GM19099 (cell line): ENCODE results near the gene AGPAT4.

Experiments used
- POLR2A ChIP-seq: IDR thresholded peaks from 3 replicates; pipeline ENCODE4 v1.6.1; 2011; ENCODE audit warnings: low read depth; ENCODE audit not compliant: insufficient read length; ENCODE audit errors: extremely low read depth

The AGPAT4 gene

DNA sequence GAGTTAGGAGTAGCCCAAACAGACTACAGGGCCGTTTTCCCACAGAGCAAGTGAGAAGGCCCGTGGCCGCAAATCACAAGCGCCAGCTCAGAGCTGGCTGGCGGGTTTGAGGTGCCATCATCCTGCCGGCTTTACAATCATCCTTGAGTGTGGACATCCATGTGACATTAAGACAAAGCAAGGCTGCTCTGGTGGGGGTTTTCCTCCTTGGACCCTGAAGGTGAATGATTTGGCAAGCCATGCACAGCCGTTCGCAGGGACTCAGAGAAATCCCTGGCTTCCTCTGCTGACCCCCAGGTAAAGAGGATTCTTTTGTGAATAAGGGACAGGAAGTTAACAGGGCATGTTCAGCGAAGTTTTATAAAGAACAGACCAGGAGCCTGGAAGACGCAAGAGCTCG, 137.2 kb downstream of the AGPAT4 start:
- TF ChIP-seq POLR2A, result no peak

DNA sequence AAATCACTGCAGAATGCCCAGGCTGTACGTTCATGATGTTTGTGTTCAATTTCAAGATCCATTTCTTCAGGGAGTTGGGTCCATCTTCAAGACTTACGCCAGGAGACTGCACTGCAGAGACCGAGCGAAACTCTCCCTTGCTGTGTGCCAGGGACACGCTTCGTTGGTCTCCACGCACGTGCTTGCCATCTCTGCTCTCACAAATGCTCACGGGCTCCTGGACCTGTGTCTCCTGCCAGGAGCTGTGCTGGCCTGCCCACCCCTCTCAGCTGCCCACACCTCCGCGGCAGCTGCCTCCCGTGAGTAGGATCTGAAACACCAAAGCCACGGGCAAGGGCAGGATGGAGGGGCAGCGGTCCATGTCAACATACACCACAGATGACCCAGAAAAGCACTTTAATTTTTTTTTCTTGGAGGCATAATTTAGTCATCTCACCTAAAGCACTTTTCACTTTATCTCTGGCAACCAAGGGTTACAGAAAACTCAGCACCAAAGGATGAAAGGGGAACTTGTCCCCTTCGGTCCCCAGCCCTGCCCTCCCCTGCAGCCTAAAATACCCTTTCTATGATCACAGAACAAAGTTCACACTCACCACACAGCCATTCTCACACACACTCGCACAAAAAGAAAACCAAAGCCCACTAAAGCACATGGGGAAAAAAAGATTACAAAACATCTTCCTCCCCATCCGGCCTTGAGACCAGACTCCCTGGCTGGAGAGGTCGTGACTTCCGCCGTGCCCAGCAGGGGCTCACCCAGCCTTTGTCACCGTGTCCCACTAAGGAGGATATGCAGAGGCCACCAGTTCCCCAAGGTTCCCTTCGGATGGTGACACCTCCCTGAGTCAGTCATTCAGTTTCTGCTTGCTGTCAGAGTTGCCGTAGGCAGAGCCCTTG, 137.9 kb downstream of the AGPAT4 start:
- TF ChIP-seq POLR2A, result no peak

DNA sequence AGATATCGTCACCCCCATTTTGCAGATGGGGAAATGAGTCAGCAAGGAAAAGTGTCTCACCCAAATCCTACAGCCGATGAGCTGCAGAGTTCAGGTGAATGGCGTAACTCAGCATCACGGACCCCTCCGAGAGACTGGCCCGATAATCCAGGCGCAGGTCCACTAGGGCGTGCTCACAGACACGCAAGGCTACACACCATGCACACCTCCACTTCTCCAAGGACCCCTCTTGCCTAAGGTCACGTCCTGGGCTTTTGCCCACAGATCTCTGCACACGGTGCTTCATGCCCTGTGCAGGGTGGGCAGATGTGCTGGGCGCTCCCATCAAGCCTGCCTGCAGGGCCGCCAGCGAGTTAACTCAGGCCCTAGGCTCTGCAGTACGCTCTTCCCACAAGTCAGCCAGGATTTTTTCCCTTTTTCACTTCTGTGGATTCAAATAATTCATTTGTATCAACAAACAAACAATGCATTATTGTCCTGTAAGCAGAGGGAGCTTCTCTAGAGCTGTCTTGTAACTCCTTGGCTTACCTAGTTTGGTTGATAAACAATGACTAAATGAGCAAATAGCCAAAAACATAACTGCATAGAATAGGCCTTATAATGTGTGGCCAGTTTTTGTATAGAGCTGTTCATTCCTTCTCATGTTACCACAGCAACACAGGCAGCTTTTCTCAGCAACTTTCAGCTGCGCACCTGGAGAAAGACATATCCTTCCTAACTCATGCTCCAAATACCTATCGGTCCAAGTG, 139.1 kb downstream of the AGPAT4 start:
- TF ChIP-seq POLR2A, result no peak

DNA sequence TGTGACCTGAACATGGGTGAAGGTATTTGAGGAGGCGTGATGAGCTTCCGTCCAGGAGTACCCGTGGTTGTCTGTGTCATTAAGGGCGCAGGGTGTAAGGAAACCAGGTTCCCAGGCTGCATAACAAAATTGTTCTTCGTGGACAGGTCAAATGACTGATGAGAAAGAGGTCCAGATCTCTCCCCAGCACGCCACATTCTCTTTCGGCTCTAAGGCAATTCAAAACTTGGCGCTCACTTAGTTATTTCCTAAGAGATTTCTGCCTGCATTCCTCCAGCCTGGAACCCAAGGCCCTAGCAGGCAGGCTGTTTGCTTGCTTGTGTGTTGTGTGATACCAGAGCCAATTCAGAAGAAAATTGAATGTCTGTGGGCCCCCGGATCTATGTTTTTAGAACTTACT, 139.9 kb downstream of the AGPAT4 start:
- TF ChIP-seq POLR2A, result no peak

DNA sequence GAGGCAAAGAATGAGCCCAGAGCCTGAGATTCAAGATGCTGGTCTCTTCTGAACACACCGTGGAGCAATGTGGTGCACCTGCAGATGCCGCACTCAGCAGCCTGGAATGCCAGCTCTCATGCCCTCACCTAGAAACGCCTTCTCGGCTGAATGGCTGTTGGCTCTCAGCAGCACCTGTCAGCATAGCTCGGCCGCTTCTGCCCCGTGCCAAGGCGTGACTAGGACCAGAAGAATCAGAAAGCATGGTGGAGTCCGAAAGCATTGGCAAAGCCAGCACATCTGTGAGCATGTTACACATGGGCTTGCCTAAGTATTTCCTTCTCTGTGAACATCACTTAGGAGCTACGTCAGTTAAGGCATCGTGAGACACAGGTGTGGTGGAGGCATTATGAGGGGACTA, 141.5 kb downstream of the AGPAT4 start:
- TF ChIP-seq POLR2A, result no peak

DNA sequence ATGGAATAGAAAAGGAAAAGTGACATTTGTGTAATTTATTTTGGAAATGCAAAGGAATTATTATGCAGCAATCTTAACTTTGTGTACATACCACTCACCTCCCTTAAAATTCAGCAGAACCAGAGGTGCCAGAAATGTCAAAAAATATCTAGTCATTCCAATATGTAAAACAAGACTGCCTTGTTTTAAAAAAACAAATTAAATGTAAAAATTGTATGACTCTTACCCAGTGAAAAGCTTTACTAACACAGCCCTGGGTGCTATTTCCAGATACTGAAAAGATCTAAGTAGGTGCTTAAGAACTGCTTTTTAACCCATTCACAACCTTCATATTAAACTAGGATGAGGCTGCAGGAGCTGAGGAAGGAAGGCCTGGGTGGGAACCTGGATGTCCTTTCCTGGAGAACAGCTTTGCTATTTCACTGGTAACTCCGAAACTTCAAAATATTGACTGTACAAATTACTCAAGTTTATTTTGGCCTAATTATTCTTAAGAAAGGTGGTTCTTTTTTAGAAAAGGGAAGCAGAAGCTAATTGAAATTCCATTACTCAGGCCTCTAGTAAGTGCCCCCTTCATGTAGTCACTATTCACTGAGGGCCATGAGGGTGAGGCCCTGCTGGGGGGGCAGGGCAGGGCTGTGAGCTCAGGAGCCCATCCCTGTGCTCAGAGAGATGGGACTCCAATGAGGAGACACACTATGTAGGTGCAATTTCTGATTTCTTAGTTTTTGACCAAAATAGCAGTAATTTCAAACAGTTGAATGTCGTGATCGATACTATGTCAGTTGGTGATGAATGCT, 142.7 kb downstream of the AGPAT4 start:
- no peak for TF ChIP-seq POLR2A

DNA sequence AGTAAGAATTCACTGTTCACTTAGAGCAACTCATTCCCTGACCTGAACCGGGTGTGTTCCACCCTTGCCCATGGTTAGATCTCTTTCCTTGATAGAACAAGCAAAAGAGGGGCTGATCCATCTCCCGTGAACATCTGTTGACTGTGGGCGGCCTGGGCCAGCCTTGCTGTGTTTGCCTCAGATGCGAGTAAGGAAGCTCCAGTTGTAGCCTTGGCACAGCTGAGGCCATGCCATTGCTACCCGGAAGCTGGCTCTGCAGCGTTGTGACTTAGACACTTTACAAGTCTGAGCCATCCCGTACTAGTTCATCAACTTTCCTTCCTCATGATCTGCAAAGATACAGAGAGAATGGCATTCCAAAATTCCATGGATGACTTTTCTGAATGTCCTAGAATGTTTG, 143.3 kb downstream of the AGPAT4 start:
- no peak for TF ChIP-seq POLR2A

DNA sequence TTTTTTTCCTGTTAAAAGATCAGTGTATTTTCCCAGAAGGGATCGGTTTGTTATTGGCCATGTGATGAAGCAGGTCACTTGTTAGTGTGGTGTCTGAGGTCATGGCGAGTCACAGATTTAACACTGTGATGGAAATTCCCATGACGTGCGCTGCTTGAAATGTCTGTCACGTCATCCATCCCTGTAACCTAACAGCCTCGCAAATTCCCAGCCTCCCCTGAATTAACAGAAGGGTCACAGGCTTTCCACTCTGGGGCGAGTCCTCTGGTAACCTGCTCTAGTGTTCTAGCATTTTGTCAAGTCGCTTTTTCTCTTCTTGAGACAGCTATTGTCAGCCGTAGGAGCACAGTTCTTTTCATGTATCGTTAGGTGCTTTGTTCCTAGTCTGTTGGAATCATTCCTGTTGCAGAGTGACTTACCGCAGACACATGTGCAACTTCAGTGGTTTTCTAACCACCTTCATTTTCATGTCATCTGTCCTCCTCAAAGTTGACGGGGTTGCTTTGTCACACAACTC, 145.1 kb downstream of the AGPAT4 start:
- no peak for TF ChIP-seq POLR2A

DNA sequence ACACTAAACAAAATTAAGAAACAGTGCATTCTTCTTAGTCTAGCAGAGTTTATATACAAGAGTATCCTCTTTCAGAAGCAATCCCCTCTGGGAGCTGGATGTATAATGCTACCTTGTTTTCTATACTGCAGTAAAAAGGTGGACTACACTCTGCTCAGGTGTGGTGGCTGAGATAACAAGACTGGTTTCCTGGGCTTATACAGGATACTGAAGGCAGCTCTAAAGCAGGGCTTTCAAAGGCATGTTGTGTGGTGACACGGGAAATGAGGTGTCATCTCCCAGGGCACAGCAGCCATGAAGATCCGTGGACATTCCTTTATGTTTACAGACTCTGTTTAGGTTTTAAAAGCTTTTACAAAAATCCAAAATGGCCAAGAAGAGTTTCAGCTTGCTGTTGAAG, 145.6 kb downstream of the AGPAT4 start:
- no peak for TF ChIP-seq POLR2A

DNA sequence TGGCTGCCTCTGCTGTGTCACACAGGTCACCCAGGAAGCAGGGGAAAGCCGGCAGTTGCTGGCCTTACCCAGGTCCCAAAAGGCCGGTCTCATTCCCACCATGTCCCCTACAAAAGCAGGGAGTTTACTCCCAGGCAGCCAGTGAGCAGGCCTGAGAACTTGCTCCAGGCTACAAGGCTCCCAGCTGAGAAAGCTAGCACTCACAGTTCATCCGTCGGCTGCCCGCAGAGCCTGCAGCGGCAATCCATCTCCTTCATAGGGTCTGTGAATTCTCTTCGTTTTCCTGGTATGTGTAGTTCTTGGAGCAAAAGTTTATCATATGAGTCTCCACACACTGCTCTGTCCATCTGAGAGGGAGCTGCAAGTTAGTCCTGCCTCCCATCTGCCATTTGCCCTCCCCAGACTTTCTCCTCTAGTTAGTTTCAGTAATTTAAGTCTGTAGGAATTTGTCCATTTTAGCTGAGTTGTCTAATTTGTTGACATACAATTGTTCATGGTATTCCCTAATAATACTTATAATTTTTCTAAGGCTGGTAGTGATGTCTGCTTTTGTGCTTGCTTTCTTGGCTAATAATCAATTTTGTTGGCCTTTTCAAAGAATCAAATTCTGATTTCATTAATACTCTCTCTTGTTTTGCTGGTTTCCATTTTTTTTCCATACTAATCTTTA, 146.7 kb downstream of the AGPAT4 start:
- TF ChIP-seq POLR2A, result no peak

DNA sequence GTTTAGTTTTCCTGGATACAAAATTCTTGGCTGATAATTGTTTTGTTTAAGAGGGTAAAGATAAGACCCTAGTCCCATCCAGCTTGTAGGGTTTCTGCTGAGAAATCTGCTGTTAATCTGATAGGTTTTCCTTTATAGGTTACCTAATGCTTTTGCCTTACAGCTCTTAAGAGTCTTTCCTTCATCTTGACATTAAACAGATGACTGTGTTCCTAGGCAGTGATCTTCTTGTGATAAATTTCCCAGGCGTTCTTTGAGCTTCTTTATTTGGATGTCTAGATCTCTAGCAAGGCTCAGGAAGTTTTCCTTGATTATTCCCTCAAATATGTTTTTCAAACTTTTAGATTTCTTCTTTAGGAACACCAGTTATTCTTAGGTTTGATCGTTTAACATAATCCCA, 148.3 kb downstream of the AGPAT4 start:
- TF ChIP-seq POLR2A, result no peak

DNA sequence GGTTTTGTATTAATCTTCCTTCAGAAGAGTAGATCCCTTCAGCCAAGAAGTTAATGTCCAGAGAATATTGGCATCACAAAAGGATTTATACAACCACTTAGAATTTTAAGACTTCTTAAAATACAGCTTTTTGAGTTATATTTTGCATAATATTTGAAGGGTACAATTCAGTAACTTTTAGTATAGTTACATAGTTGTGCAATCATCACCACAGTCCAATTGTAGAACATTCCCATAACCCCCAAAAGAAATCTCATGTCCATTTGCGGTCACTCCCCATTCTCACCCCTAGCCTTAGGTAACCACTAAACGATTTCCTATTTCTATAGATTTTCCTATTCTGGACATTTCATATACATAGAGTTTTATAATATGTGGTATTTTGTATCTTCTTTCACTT, 155.9 kb downstream of the AGPAT4 start:
- no peak for TF ChIP-seq POLR2A

DNA sequence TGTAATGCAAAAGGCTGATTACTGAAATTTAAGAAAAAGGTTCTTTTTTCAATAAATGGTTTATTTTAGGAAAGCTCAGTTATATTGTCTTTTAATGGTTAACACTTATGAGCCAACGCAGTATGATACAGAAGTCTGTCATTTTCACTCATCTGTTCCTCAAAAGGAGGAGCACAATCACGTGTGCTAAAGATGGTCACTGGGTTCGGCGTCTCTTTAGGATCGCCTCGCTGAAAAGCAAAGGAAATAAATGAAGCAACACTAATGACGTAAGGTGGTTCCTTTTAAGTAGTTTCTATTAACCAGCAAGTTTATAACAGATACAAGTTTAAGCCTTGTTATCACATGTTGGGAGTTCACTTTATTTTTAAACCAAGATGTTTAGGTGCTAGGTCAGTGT, 156.6 kb downstream of the AGPAT4 start:
- TF ChIP-seq POLR2A, result no peak

DNA sequence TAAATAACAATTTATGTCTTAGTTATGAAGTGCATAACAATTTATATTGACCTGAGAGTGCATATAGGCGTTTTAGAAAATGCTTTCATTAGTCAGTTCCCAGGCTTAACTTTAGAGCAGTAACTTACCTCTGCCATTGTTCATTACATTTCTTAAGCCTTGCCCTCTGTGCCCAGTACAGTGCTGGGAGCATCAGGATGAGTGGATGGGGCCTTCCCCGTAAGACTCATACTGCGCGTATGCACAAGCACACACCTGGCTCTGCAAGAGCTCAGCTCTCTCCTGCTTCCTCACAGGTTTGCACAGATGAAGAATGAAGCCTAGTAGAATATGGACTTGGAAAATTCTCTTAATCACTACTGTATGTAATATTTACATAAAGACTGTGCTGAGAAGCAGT, 157.3 kb downstream of the AGPAT4 start:
- no peak for TF ChIP-seq POLR2A

DNA sequence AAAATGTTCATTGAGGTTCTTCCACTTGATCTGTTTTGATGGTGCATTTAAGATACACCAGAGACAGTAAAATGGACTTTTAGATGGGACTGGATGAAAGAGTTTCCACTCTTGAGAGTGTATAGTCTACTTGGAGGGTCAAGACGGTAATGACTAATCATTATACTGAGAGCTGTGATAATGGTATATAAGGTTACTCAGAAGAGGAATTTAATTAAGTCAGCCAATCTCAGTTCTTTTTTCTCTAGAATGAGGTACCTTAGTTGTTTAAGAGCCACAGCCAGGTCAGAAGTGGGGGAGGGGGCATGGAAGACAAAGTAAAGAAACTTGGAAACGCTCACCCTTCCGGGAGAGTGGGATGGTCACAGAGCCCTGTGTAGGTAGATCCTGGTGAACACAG, 158.4 kb downstream of the AGPAT4 start:
- no peak for TF ChIP-seq POLR2A

DNA sequence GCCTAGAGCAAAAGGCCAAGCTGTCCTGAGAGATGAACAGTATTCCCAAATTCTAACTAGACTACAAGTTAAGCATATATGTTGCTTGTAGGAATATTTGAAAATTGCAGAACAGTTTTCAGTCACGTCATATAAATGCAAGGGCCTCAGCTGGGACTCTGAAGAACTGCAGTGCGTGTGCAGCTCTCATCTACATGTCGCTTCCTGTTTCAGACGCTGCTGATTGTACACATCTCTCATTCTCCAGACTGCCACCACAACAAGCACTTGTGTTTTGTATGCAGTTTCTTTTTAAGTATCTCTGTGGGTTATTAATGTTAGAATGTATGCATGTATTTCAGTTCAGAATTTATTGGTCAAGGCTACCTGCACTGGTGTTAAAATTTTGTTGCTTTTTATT, 162.6 kb downstream of the AGPAT4 start:
- TF ChIP-seq POLR2A, result no peak
